NB4 (cell line): ENCODE measurements around the gene FLOT1.

ENCODE experiments used
- CTCF ChIP-seq: IDR thresholded peaks from one replicate; pipeline ENCODE4 v1.5.1; 2012; ENCODE audit warnings: low read depth, low read length
- POLR2A ChIP-seq: IDR thresholded peaks from 2 replicates; pipeline ENCODE4 v1.6.1; 2011; ENCODE audit warnings: mild to moderate bottlenecking; ENCODE audit not compliant: insufficient read length; ENCODE audit errors: extremely low read depth

- TF ChIP-seq CTCF (peak; percentile 96), POLR2A (no peak)
Measured at GRCh38 chr6:30678964-30679726, 63.3 kb downstream of the FLOT1 start.
